Body of pancreas (tissue), 4 donors: ENCODE results near the gene CELSR1.

Experiments
- CTCF ChIP-seq, 7 experiments: fragments of 450-650 bp in 4 of 7; fragments of 200-600 bp in 3 of 7; sonication (generic) in 3 of 7; IDR thresholded peaks; one replicate each; pipeline ENCODE4 v1.5.1; 2016 to 2019; ENCODE audit warnings: antibody characterized with exemption in 7 of 7
- POLR2A ChIP-seq, 3 donors: fragments of 450-650 bp; IDR thresholded peaks; one replicate each; pipeline ENCODE4 v1.6.1; 2016; ENCODE audit warnings: antibody characterized with exemption in 3 of 3, mild to moderate bottlenecking in 2 of 3

- TF ChIP-seq POLR2A (IDR thresholded peaks at IDR 0.05), result no peak
- TF ChIP-seq CTCF (IDR thresholded peaks at IDR 0.05), result no peak
Observed at GRCh38 chr22:46586531-46587011, 49.2 kb upstream of the CELSR1 start.
